SU-DHL-6 (cell line): Measurements from ENCODE around the gene CNNM1.

Source experiments
- H2AFZ ChIP-seq: fragments of 200-600 bp; sonication (generic); 2 replicates; pipeline ENCODE4 v1.6.1; 2014; ENCODE audit warnings: low read depth, mild to moderate bottlenecking, moderate library complexity, mixed read lengths, antibody characterized with exemption, low read length; ENCODE audit not compliant: severe bottlenecking
- H3F3A ChIP-seq: fragments of 200-600 bp; shearing (Covaris generic); 2 replicates; pipeline ENCODE4 v1.6.0; 2016; ENCODE audit warnings: antibody characterized with exemption, mild to moderate bottlenecking; ENCODE audit not compliant: insufficient read depth
- H3K27ac ChIP-seq: fragments of 200-600 bp; sonication (generic); 2 replicates; pipeline ENCODE4 v1.5.1; 2016; ENCODE audit warnings: low read depth, mild to moderate bottlenecking, low read length, moderate library complexity, mixed read lengths
- H3K27me3 ChIP-seq: fragments of 200-600 bp; sonication (generic), shearing (Covaris generic); 2 replicates; pipeline ENCODE4 v1.6.0; 2014; ENCODE audit warnings: mild to moderate bottlenecking, low read length
- H3K36me3 ChIP-seq: fragments of 200-600 bp; sonication (generic); 2 replicates; pipeline ENCODE4 v1.6.1; 2014; ENCODE audit warnings: mild to moderate bottlenecking, low read length, mixed read lengths
- H3K4me2 ChIP-seq: fragments of 300-600, 200-600 bp; shearing (Covaris generic), sonication (generic); 2 replicates; pipeline ENCODE4 v1.6.0; 2014; ENCODE audit warnings: low read length, low read depth, mild to moderate bottlenecking; ENCODE audit not compliant: poor library complexity, severe bottlenecking
- H3K4me3 ChIP-seq: fragments of 200-600 bp; sonication (generic); 2 replicates; pipeline ENCODE4 v1.5.1; 2014; ENCODE audit warnings: antibody characterized with exemption, low read length, mild to moderate bottlenecking, mixed read lengths; ENCODE audit not compliant: insufficient read depth, poor library complexity, severe bottlenecking
- H3K79me2 ChIP-seq: fragments of 200-600 bp; sonication (generic); 2 replicates; pipeline ENCODE4 v1.6.1; 2014; ENCODE audit warnings: mild to moderate bottlenecking, low read length, moderate library complexity; ENCODE audit not compliant: insufficient read depth
- H3K9ac ChIP-seq: fragments of 200-600 bp; sonication (generic); 2 replicates; pipeline ENCODE4 v1.7.0; 2014; ENCODE audit warnings: mild to moderate bottlenecking, low read length
- H3K9me2 ChIP-seq: fragments of 200-600 bp; sonication (generic); replicated peaks from 2 replicates; pipeline ENCODE4 v1.6.1; 2014; ENCODE audit warnings: low read length; ENCODE audit not compliant: insufficient read depth
- H3K9me3 ChIP-seq: fragments of 200-600 bp; sonication (generic); 2 replicates; pipeline ENCODE4 v1.6.1; 2014; ENCODE audit warnings: low read length, mixed read lengths; ENCODE audit not compliant: insufficient read depth
- H4K20me1 ChIP-seq: fragments of 200-600 bp; sonication (generic); 2 replicates; pipeline ENCODE4 v1.6.1; 2014; ENCODE audit warnings: low read depth, mild to moderate bottlenecking, antibody characterized with exemption, low read length, moderate library complexity, mixed read lengths
- EZH2phosphoT487 ChIP-seq: fragments of 200-600 bp; sonication (generic), shearing (Covaris generic); conservative IDR thresholded peaks from 2 replicates; pipeline ENCODE4 v1.6.1; 2018; ENCODE audit warnings: mild to moderate bottlenecking, antibody characterized with exemption, low read length, moderate library complexity, mixed read lengths
- TF ChIP-seq, protein P1 (sequence below): fragments of 200-600 bp; sonication (generic); IDR thresholded peaks from one replicate; pipeline ENCODE4 v1.5.1; 2017; ENCODE audit warnings: antibody characterized with exemption, mild to moderate bottlenecking, low read length, moderate library complexity; ENCODE audit not compliant: insufficient read depth, poor library complexity, severe bottlenecking

Gene CNNM1

DNA sequence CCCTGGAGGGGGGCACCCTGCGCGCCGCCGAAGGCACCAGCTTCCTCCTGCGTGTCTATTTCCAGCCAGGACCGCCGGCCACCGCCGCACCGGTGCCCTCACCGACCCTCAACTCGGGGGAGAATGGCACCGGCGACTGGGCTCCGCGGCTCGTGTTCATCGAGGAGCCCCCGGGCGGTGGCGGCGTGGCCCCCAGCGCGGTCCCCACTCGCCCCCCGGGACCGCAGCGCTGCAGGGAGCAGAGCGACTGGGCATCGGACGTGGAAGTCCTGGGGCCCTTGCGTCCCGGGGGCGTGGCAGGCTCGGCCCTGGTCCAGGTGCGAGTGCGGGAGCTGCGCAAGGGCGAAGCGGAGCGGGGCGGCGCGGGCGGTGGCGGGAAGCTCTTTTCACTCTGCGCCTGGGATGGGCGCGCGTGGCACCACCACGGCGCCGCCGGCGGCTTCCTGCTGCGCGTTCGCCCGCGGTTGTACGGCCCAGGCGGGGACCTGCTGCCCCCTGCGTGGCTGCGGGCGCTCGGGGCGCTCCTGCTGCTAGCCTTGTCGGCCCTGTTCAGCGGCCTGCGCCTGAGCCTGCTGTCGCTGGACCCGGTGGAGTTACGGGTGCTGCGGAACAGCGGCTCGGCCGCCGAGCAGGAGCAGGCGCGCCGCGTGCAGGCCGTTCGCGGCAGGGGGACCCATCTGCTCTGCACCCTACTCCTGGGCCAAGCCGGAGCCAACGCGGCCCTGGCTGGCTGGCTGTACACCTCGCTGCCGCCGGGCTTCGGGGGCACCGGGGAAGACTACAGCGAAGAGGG, 594 bp downstream of the CNNM1 start:
- Histone ChIP-seq H3K79me2 (no peaks in the 10 kb centered on the region), H3K4me2 (no peak overlapping the region), H3K36me3 (no peaks in the 10 kb centered on the region), H2AFZ (no peak overlapping the region), H4K20me1 (no peaks in the 10 kb centered on the region), H3F3A (no peaks in the 10 kb centered on the region), H3K4me3 (no peak overlapping the region), H3K9me3 (no peaks in the 10 kb centered on the region), H3K27me3 (no peaks in the 10 kb centered on the region), H3K27ac (no peak overlapping the region), H3K9me2 (no peaks in the 10 kb centered on the region), H3K9ac (no peak overlapping the region)
- TF ChIP-seq EZH2phosphoT487, result no peak
- TF ChIP-seq, protein P1, sequence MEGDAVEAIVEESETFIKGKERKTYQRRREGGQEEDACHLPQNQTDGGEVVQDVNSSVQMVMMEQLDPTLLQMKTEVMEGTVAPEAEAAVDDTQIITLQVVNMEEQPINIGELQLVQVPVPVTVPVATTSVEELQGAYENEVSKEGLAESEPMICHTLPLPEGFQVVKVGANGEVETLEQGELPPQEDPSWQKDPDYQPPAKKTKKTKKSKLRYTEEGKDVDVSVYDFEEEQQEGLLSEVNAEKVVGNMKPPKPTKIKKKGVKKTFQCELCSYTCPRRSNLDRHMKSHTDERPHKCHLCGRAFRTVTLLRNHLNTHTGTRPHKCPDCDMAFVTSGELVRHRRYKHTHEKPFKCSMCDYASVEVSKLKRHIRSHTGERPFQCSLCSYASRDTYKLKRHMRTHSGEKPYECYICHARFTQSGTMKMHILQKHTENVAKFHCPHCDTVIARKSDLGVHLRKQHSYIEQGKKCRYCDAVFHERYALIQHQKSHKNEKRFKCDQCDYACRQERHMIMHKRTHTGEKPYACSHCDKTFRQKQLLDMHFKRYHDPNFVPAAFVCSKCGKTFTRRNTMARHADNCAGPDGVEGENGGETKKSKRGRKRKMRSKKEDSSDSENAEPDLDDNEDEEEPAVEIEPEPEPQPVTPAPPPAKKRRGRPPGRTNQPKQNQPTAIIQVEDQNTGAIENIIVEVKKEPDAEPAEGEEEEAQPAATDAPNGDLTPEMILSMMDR, result no peak

DNA sequence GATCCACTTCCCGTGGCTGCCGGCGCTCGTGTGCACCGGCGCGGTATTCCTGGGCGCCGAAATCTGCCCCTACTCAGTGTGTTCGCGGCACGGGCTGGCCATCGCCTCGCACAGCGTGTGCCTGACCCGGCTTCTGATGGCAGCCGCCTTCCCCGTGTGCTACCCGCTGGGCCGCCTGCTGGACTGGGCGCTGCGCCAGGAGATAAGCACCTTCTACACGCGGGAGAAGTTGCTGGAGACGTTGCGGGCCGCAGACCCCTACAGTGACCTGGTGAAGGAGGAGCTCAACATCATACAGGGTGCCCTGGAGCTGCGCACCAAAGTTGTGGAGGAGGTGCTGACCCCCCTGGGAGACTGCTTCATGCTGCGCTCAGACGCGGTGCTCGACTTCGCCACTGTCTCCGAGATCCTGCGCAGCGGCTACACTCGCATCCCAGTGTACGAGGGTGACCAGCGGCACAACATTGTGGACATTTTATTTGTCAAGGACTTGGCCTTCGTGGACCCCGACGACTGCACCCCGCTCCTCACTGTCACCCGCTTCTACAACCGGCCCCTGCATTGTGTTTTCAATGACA, 1.3 kb downstream of the CNNM1 start:
- Histone ChIP-seq H3K79me2 (no peaks in the 10 kb centered on the region), H3K27ac (no peak overlapping the region)
- TF ChIP-seq, protein P1, result no peak
- TF ChIP-seq EZH2phosphoT487, result no peak

DNA sequence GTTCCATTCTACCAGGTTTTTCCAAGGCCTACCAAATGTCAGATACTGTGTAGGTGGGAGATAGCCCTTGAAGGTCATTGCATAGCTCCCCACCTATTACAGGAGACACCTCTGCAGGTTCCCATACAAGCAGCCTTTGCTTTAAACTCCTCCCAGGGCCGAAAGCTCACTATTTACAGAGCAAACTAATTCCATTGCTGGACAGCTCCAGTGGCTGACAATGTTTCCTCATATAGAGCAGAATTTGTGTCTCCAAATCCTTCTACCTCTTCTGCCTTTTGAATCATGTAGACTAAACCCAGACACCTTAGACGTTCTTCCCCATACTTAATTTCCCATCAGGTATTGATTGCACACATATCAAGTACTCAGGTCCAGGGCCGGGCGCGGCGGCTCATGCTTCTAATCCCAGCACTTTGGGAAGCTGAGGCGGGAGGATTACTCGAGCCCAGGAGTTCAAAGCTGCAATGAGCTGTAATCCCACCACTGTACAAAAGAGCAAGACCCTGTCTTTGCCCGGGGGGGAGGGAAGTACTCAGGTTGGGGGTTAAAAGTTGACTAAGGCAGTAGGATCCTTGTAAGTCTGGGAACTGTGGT, 2.1 kb downstream of the CNNM1 start:
- no peak for TF ChIP-seq EZH2phosphoT487
- TF ChIP-seq, protein P1, result no peak
- Histone ChIP-seq H4K20me1 (no peaks in the 10 kb centered on the region), H3K9ac (no peak overlapping the region), H3K9me3 (no peaks in the 10 kb centered on the region), H3K4me2 (no peak overlapping the region), H3K27me3 (no peaks in the 10 kb centered on the region), H3F3A (no peaks in the 10 kb centered on the region), H2AFZ (no peak overlapping the region), H3K79me2 (no peaks in the 10 kb centered on the region), H3K4me3 (no peak overlapping the region), H3K36me3 (no peaks in the 10 kb centered on the region), H3K27ac (no peak overlapping the region), H3K9me2 (no peaks in the 10 kb centered on the region)

More for the DNA sequence above, 1.3 kb downstream of the CNNM1 start:
- H3K4me3 ChIP-seq, result no peak overlapping the region
- H4K20me1 ChIP-seq, result no peaks in the 10 kb centered on the region
- no peak overlapping the region for H3K9ac ChIP-seq
- no peak overlapping the region for H2AFZ ChIP-seq
- no peaks in the 10 kb centered on the region for H3F3A ChIP-seq
- H3K27me3 ChIP-seq, result no peaks in the 10 kb centered on the region
- no peak overlapping the region for H3K4me2 ChIP-seq
- H3K36me3 ChIP-seq, result no peaks in the 10 kb centered on the region
- H3K9me3 ChIP-seq, result no peaks in the 10 kb centered on the region
- H3K9me2 ChIP-seq, result no peaks in the 10 kb centered on the region
